Bone marrow (tissue), 2 donors: ENCODE data around the gene RIPOR2.
"Not testable (repeated sequence)": the region's sequence is repeated elsewhere in the genome, so short reads cannot be mapped to it uniquely, and the experiment has no call there.

Experiments used
- DNase-seq, 2 donors: peaks; one replicate each; lab custom pipeline; 2025; lab: John Stamatoyannopoulos, UW

Gene RIPOR2

DNA sequence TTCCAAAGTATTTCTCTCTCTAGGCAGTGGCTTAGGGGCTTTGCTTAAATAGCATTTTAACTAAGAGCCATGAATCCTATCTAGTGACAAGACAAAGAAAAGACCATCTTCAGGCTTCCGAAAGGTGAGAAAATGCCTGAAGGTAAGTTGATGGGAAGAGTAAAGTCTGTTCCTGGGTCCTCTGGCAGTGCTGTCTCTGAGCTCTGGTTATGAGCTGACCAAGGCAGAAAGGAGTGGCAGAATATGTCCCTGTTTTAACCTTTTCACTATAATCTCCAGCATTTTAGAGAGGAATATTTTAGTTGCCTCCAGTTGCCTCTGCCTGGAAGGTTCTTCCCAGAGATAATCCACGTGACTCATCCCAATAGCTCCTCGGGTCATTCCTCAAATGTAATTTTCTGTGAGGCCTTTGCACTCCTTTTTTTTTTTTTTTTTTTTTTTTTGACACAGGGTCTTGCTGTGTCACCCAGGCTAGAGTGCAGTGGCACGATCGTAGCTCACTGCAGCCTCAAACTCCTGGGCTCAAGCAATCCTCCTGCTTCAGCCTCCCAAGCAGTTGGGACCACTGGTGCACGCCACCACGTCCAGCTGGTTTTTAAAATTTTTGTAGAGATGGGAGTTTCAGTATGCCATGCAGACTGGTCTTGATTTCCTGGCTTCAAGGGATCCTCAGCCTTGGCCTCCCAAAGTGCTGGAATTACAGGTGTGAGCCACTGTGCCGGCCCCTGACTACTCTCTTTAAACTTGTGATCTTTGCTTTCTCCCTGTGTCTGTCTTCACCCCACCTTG is 133.3 kb downstream of the RIPOR2 start:
- no peak for DNase-seq

DNA sequence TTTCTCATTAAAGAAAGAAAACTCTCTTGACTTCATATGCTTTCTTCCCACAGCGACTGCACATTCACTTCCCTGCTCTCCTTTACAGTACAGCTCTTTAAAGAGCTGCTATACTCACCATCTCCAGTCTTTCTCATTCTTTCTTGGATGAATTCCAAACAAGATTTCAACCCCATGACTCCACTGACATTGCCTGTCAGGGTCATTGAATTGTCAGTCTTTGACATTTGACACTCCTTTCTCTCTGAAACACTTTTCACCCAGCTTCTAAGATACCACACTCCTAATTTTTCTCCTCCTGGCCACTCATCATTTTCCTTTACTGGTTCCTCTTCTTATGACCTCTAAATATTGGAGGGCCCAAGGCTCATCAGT is 136.2 kb downstream of the RIPOR2 start:
- DNase-seq, result no peak

DNA sequence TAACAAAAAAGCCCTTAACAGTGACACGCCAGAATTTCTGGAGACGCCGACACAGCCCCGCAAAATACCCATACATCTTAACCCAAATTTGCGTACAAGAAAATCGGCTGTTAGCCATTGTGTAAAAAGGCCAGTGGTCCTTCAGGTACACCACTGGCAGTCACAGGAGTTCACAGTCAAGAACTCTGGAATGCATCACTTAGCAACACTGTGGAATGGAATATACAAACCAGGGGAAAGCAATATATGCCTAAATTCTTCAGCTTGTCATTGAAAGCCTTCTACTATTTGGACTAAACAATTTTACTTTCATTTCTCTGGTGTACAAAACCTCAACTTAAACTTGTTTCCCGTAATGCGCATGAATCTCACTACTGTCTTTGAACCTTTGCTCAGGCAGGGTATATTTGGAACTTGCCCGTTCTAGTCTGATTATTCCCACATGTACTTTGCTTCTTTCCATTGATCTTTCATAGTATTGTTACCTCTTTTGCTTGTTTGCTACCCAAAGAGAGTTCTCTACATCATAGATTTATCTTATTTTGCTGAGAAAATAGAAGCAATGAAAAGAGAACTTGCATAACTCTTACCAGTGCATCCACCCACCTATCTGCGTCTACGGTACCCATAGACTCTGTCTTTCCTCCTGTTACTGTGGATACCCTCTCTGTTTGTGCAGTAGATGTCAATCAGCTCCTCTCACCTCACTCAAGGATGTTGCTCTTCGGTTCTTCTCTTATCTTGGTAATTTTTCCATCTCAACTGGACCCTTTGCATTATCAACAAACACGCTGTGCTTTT is 136.8 kb downstream of the RIPOR2 start, which contains the start of gene ARMH2:
TSS of gene ARMH2 (minus strand) at position 178 of the 801 bp plus-strand sequence. CDS start at position 118, 60 bp downstream.
- DNase-seq, result no peak

DNA sequence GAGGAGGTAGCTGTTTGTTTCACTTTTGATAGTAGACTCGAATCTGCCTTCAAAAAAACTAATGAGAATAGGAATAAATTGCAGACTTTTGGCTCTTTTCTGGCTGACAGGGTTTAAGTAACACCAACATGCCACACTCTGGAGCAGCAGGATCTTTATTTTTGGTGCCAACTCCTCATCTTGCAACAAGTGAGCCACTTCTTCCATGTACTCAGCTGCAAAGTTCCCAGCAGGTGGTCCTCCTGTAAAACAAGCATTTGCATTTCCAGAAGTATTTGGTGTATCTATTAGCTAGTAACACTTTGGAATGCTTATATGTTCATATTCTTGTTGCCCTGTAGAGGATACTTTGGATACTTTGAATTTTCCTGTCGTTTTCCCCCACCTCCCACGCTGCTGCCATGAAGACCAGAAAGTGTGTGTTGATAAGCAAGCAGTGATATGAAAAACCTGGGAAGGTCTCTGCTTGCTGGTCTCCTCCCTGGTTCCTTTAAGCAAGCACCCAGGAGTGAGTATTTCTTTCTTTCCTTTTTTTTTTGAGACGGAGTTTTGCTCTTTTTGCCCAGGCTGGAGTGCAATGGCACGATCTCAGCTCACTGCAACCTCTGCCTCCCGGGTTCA is 138.1 kb downstream of the RIPOR2 start:
- DNase-seq, result no peak

DNA sequence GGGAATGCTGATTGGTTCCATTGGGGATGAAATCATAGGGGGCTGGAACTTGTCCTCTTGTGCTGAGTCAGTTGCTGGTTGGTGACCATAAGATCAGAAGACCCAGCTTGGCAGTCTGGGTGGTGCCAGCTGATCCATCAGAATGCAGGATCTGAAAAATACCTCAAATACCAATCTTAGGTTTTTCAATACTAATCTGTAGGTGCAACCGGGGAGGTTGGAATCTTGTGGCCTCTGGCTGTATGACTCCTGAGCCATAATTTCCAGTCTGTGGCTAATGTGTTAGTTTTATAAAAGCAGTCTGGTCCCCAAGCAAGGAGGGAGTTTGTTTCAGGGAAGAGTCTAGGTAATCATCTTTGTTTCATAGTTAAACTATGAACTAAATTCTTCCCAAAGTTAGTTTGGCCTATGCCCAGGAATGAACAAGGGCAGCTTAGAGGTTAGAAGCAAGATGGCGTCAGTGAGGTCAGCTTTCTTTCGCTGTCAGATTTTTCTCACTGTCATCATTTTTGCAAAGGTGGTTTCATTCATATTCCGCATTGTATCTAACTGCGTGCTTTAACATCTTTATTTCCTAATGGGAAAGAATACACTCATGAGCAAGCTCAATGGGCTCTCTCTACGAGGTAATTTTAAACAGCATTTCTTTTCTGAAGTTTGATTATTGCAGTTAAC is 139.0 kb downstream of the RIPOR2 start:
- DNase-seq, result no peak

DNA sequence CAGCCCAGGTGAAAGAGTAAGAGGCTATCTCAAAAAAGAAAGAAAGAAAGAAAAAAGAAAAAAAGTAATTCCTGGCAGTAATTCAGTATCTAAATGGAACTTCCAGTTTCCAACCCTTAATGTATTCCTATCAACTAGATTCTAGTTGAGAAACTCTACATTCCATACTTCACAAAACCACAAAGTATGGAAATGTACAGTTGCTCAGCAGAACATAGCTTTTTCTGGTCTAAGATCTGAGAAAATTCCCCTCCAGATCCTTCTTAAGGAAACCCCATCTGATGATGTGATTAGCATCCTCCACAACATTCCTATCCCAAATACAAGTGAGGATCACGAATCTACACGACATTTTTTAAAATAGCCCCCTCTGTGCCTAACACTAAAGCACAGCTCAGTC is 140.7 kb downstream of the RIPOR2 start:
- DNase-seq, result no peak

DNA sequence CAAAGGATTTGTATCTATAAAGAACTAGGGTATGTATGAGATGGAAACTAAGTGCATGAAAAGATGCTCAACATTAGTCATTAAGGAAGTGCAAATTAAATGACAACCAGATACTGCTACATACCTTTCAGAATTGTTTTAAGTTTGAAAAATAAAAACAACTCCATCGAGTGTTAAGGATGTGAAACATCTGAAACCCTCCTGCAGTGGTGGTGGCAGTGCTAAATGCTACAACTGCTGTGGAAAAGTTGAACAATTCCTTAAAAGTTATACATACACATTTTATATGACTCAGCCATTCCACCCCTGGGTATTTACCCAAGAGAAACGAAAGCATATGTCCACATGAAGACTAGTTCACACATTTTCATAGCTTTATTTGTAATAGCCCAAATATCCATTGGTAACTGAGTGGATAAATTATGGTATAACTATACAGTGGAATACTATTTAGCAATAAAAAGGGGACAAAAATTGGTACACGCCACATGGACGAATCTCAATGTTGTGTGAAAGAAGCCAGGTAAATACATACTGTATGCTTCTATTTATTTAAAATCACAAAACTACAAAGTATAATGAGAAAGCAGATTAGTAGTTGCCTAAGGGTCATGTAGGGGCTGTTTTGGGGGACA is 147.6 kb downstream of the RIPOR2 start:
- no peak for DNase-seq

DNA sequence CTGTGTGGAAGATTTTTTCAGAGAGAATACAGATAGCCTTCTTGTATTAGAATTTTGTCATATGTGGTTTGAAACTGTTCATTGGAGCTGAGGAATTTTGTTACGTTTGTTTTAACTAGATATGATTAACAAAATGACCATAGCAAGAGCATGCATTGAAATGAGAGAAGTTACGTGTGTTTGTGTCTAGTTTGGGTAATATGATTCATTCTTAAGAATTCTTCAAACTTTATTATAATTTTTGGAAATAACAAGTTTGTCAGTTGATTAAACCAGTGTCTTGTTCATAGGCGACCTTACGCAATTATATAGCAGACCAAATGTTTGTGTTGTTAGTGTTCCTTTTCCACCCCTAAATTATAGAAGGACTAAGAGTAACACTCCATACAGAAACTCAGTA is 155.6 kb downstream of the RIPOR2 start:
- no peak for DNase-seq

DNA sequence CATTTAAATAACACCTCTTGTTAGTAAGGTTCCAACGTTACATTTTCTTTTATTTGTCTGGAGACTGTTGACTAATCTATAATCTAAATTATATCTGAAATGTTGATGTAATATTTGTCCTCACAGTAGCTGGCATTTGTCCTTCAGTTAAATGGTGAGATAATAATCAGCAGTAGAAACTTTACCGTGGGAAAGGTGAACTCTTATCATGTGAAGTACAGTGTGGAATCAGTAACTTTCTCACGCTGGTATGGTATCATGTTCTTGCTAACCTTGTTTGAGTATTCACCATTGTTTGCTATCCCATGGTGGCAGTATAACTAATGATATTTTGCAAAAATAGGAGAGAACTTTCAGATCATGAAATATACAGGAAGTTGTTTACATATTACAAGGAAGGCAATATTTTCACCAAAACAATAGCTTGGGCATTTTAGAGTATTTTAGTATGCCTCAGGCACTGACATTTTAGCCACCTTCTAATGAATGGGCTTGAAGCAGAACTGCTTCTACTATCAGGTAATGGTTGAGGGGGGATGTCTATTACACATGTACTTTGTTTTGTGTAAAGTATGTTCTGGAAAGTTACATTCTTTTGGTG is 156.2 kb downstream of the RIPOR2 start:
- no peak for DNase-seq

DNA sequence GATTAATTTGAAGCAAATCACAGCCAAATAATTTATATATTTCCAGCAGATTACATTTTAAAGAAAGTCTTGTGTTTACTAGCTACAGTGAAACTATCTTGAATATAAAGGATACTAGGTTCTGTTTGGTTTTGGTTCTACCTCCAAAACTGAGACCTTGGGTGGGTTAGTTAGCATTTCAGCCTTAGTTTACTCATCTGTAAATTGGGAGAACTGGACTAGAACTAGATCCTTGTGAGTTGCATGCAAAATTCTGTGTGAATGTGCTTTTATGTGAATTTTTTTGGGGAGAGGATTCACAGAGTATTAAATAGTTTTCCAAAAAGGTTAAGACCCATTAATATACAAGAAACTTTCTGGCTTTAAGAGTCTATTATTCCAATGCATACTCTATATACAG is 156.9 kb downstream of the RIPOR2 start:
- DNase-seq, result no peak

DNA sequence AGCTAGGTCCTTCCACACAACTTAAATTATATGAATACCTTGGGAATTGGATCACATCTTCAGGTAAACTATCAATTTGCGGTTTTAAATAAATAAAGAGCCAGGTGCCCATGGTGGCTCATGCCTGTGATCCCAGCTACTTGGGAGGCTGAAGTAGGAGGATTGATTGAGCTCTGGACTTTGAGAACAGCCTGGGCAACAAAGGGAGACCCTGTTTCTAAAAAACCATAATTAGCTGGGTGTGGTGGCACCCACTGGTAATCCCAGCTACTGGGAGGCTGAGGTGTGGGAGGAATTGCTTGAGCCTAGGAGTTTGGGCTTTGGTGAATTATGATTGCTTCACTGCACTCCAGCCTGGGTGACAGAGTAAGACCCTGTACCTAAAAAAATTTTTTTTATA is 157.6 kb downstream of the RIPOR2 start:
- no peak for DNase-seq

DNA sequence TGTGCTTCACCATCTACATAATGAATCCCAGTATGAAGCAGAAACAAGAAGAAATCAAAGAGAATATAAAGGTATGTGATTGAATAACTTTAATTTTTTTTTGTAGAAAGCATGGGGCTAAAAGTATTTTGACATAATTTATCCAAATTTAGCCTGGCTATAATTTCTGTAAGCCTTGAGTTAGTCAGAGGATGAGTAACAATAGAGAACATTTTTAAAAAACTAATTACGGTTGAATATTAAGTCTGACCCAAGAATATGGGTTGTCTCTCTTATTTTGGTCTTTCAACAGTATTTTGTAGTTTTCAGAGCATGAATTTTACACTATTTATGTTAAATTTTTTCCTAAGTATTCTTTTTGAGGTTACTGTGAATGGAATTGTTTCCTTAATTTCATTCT is 158.5 kb downstream of the RIPOR2 start:
- DNase-seq, result no peak

DNA sequence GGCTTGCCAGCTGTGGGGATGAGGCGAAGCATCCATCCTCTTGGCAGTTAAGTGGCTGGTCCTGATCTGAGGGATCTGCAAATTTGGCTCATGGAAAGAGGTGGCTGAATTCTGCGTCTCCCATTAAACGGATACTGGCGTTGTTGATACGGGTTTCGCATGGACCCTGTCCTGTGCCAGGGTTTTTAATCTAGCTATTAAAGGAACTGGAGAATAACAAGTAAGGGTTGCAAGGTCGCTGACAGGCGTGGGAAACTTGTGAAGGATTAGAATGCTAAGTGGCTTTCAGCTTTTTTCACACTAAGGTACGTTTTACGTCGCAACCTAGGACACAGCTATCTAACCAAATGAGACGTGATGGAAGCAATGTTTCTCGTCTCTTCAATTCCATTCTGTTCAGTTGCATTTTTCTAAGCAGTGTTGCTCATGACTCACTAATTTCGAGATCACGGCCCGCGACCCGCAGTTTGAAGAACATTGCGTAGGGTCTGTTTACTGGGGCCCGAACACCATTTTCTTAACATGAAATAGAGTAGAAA is 160.2 kb downstream of the RIPOR2 start:
- no peak for DNase-seq

DNA sequence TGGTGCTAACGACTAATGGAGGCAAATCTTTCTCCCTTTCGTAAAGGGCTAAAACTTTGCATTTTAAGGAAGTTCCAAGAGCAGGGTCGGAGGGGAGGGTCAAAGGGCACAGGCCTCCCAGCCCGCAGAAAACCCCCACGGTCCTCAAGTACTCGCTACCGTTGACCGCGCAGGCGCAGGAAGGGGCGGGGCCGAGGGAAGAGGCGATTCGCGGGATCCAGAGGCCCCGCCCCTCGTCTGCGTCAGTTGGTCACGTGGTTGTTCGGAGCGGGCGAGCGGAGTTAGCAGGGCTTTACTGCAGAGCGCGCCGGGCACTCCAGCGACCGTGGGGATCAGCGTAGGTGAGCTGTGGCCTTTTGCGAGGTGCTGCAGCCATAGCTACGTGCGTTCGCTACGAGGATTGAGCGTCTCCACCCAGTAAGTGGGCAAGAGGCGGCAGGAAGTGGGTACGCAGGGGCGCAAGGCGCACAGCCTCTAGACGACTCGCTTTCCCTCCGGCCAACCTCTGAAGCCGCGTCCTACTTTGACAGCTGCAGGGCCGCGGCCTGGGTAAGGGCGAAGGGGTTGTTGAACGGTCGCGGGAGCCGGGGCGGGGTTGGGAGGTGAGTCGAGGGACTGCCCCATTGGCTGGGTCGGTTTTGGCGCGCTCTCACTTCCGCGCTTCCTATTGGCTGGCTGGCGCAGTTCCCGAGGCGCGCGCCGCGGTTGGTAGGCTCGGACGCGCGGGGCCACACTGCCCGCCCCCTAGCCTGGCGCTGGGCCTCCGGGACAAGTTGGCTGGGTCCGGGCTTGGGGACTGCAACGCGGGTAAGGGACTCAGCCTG is 160.9 kb downstream of the RIPOR2 start, which contains the start of gene GMNN:
TSS of gene GMNN (plus strand) at position 242 of the 824 bp plus-strand sequence. CDS start 2,310 bp downstream, outside the sequence.
- peak; percentile 89 to 97 for DNase-seq

DNA sequence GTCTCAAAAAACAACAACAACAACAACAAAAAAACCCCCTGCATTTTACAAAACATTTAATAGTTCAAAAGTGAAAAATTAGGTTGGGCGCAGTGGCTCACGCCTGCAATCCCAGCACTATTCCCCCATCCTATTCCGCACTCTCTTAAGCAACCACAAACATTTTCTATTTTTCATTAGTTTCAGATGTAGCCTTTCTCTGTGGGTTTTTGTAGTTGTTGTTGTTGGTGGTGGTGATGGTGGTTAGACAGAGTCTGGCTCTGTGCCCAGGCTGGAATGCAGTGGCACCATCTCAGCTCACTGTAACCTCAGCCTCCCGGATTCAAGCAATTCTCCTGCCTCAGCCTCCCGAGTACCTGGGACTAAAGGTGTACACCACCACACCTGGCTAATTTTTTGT is 167.4 kb downstream of the RIPOR2 start:
- no peak for DNase-seq

DNA sequence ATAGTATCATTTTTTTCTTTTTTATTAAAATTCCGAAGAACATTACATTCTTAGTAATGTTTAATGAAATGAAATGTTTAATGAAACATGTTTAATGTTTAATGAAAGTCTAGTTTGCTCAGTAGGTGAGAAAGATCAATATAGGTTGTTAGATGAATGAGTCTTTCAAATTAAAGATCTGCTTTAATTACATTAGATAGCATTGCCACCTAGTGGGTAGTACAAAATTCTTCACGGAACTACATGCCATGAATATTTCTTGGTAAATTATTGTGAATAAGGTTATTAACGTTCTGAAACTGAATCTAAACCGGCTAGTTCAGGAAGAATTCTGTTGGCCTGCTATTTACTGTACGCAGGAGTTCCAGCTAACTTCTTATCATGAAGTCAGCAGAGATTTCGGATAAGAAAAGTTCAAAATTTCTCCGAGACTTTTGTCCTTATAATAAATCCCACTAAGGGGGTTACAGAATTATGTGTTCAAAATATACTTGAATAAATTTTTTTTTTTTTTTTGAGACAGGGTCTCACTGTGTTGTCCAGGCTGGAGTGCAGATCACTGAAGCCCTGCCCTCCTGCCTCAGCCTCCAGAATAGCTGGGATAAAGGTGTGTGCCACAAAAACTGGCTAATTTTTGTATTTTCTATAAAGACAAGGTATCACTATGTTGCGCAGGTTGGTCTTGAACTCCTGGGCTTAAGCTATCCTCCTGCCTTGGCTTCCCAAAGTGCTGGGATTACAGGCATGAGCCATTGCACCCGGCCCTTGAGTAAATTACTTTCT is 168.9 kb downstream of the RIPOR2 start:
- DNase-seq, result peak in 1 of 2 donors; percentile 64

DNA sequence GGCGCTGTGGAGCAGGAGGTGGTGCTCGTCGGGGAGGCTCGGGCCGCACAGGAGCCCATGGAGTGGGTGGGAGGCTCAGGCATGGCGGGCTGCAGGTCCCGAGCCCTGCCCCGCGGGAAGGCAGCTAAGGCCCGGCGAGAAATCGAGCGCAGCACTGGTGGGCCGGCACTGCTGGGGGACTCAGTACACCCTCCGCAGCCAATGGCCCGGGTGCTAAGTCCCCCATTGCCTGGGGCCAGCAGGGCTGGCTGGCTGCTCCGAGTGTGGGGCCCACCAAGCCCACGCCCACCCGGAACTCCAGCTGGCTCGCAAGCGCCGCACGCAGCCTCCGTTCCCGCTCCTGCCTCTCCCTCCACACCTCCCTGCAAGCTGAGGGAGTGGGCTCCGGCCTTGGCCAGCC is 169.8 kb downstream of the RIPOR2 start:
- DNase-seq, result not testable (repeated sequence)

DNA sequence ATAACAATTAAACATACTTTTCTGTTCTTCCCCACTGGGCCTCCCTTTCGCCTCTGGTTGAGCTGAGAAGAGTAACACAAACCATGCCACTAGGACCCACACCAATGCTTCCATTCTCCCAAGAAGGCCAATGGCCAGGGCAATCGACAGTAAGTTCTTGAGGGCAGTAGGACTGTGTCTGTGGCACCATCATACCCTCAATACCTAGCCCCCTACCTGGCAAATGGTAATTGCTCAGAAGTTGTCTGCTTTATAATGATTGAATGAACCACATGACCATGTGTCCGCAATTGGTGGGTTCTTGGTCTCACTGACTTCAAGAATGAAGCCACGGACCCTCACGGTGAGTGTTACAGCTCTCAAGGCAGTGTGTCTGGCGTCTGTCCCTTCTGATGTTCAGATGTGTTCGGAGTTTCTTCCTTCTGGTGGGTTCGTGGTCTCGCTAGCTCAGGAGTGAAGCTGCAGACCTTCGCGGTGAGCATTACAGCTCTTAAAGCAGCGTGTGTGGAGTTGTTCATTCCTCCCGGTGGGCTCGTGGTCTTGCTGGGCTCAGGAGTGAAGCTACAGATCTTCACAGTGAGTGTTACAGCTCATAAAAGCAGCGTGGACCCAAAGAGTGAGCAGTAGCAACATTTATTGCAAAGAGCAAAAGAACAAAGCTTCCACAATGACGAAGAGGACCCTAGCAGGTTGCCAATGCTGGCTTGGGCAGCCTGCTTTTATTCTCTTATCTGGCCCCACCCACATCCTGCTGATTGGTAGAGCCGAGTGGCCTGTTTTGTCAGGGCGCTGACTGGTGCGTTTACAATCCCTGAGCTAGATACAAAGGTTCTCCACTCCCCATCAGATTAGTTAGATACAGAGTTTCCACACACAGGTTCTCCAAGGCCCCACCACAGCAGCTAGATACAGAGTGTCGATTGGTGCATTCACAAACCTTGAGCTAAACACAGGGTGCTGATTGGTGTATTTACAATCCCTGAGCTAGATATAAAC is 170.6 kb downstream of the RIPOR2 start:
- DNase-seq, result not testable (repeated sequence)
